ENCODE data around the gene TRMT112.
"Not testable (repeated sequence)": the region's sequence is repeated elsewhere in the genome, so short reads cannot be mapped to it uniquely, and the experiment has no call there.

- TF ChIP-seq, protein P1, sequence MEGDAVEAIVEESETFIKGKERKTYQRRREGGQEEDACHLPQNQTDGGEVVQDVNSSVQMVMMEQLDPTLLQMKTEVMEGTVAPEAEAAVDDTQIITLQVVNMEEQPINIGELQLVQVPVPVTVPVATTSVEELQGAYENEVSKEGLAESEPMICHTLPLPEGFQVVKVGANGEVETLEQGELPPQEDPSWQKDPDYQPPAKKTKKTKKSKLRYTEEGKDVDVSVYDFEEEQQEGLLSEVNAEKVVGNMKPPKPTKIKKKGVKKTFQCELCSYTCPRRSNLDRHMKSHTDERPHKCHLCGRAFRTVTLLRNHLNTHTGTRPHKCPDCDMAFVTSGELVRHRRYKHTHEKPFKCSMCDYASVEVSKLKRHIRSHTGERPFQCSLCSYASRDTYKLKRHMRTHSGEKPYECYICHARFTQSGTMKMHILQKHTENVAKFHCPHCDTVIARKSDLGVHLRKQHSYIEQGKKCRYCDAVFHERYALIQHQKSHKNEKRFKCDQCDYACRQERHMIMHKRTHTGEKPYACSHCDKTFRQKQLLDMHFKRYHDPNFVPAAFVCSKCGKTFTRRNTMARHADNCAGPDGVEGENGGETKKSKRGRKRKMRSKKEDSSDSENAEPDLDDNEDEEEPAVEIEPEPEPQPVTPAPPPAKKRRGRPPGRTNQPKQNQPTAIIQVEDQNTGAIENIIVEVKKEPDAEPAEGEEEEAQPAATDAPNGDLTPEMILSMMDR (IDR thresholded peaks at IDR 0.05), result not testable (repeated sequence)
- TF ChIP-seq POLR2A (IDR thresholded peaks at IDR 0.05), result not testable (repeated sequence)
Measured at GRCh38 chr11:64307795-64308194, 9.6 kb downstream of the TRMT112 start.

Data from body of pancreas (tissue), 4 donors.